ENCODE results near the gene EIF4E.

- TF ChIP-seq CTCF (IDR thresholded peaks at IDR 0.05; ENCODE audit: poor library complexity) (peak; percentile 70), EZH2 (IDR thresholded peaks at IDR 0.05; ENCODE audit: borderline replicate concordance) (no peak)
Observed at GRCh38 chr4:98939892-98940298, 11.0 kb upstream of the EIF4E start.

Data from hepatocyte (in vitro differentiated cells).